ENCODE results near the gene KCND3. TPM values are rescaled to one million over a fixed set of nuclear protein-coding genes. Genes with fewer than 3 reads are reported as not detected.

Gene KCND3
- polyA plus RNA-seq, 1 donor (not counting 4 experiments of a cell fraction or from before 2014, with no cell fraction given): 0.21 TPM

DNA sequence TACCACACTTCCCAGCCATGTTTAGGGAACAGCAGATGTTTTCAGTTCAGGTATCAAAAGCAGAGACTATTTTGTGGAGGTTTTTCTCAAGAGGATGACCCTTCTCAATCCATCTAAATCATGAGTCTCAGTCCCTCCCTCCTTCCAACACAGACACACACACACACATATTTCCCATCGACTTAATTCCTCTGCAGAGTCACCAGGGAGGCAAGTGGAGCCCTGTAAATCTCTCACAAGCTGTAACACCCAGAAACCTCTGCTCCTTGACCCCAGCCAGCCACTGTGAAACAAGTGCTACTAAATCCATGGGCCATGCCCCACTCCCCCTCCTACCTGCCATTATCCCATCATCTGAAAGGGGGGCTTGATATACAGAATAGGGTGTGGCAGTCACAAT lies 10.6 kb upstream of the KCND3 start:
- dilution Hi-C loops (cut with MboI; ENCODE audit: extremely low pct_ligation_motif_present, low sequenced_read_pairs): no loop called here
- peaks cover 16% of the 10 kb centered on the region for H3K27me3 ChIP-seq (ENCODE audit: control insufficient read depth, extremely low read depth, insufficient read depth, low read length)
- no peak for FAIRE-seq

DNA sequence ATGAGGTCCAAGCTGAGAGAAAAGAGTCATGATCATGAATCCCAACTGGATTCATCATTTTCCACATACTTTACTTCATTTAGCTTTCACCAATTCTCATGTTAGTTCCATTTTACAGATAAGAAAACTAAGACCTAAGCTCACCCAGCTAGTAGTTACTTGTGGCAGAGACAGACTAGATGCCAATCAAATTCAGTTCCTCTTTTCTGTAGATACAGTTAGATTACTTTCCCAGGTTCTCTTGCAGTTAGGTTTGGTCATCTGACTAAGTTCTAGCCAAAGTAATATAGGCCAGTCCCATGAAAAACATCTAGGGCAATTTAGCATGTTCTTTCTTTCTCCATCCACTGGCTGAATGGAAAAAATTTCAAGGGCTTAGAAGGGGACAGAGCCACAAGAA lies 8.9 kb upstream of the KCND3 start:
- H3K79me2 ChIP-seq (ENCODE audit: control insufficient read depth, insufficient read depth, low read length): no peaks in the 10 kb centered on the region
- H2AFZ ChIP-seq (ENCODE audit: control insufficient read depth, low read length): no peak overlapping the region
- DNase-seq (ENCODE audit: low read depth, low spot score) (no peak), FAIRE-seq (no peak)
- no peak overlapping the region for H3K4me3 ChIP-seq (ENCODE audit: control insufficient read depth in 2 of 3, extremely low read depth in 1 of 3, insufficient read depth in 2 of 3, low read depth in 1 of 3, low read length in 3 of 3)
- H3K36me3 ChIP-seq (ENCODE audit: control insufficient read depth in 2 of 2, extremely low read depth in 1 of 2, insufficient read depth in 2 of 2, low read length in 2 of 2): no peaks in the 10 kb centered on the region
- H3K27me3 ChIP-seq (ENCODE audit: control insufficient read depth, extremely low read depth, insufficient read depth, low read length): peaks cover 19% of the 10 kb centered on the region
- dilution Hi-C loops (cut with MboI; ENCODE audit: extremely low pct_ligation_motif_present, low sequenced_read_pairs): no loop called here
- no peak overlapping the region for H3K27ac ChIP-seq (ENCODE audit: control insufficient read depth, insufficient read depth, low read length)
- no peak for TF ChIP-seq EZH2 (IDR thresholded peaks at IDR 0.05; ENCODE audit: low read length)
- TF ChIP-seq, protein P1, sequence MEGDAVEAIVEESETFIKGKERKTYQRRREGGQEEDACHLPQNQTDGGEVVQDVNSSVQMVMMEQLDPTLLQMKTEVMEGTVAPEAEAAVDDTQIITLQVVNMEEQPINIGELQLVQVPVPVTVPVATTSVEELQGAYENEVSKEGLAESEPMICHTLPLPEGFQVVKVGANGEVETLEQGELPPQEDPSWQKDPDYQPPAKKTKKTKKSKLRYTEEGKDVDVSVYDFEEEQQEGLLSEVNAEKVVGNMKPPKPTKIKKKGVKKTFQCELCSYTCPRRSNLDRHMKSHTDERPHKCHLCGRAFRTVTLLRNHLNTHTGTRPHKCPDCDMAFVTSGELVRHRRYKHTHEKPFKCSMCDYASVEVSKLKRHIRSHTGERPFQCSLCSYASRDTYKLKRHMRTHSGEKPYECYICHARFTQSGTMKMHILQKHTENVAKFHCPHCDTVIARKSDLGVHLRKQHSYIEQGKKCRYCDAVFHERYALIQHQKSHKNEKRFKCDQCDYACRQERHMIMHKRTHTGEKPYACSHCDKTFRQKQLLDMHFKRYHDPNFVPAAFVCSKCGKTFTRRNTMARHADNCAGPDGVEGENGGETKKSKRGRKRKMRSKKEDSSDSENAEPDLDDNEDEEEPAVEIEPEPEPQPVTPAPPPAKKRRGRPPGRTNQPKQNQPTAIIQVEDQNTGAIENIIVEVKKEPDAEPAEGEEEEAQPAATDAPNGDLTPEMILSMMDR (optimal IDR thresholded peaks at IDR 0.05 in 1 of 3, IDR thresholded peaks at IDR 0.05 in 1 of 3, conservative IDR thresholded peaks at IDR 0.05 in 1 of 3; ENCODE audit: extremely low read depth in 1 of 3, insufficient read depth in 2 of 3, low read length in 3 of 3): no peak
- no peaks in the 10 kb centered on the region for H3K9me3 ChIP-seq (ENCODE audit: control insufficient read depth, low read depth, low read length)
- no peaks in the 10 kb centered on the region for H3K4me1 ChIP-seq (ENCODE audit: control insufficient read depth, extremely low read depth, insufficient read depth, low read length)
- no peak overlapping the region for H3K9ac ChIP-seq (ENCODE audit: control insufficient read depth, extremely low read depth, insufficient read depth, low read length)
- H4K20me1 ChIP-seq (ENCODE audit: control insufficient read depth, extremely low read depth, insufficient read depth, low read length): no peaks in the 10 kb centered on the region
- H3K9me1 ChIP-seq (ENCODE audit: control insufficient read depth, extremely low read depth, insufficient read depth, low read length): no peaks in the 10 kb centered on the region
- no peak overlapping the region for H3K4me2 ChIP-seq (ENCODE audit: control insufficient read depth, extremely low read depth, insufficient read depth, low read depth, low read length)

More for the DNA sequence above, 10.6 kb upstream of the KCND3 start:
- Histone ChIP-seq H3K4me1 (ENCODE audit: control insufficient read depth, extremely low read depth, insufficient read depth, low read length) (no peaks in the 10 kb centered on the region), H3K79me2 (ENCODE audit: control insufficient read depth, insufficient read depth, low read length) (no peaks in the 10 kb centered on the region), H2AFZ (ENCODE audit: control insufficient read depth, low read length) (no peak overlapping the region), H3K9me3 (ENCODE audit: control insufficient read depth, low read depth, low read length) (no peaks in the 10 kb centered on the region), H3K9me1 (ENCODE audit: control insufficient read depth, extremely low read depth, insufficient read depth, low read length) (no peaks in the 10 kb centered on the region), H4K20me1 (ENCODE audit: control insufficient read depth, extremely low read depth, insufficient read depth, low read length) (no peaks in the 10 kb centered on the region), H3K4me3 (ENCODE audit: control insufficient read depth in 2 of 3, extremely low read depth in 1 of 3, insufficient read depth in 2 of 3, low read depth in 1 of 3, low read length in 3 of 3) (no peak overlapping the region), H3K4me2 (ENCODE audit: control insufficient read depth, extremely low read depth, insufficient read depth, low read depth, low read length) (no peak overlapping the region), H3K27ac (ENCODE audit: control insufficient read depth, insufficient read depth, low read length) (no peak overlapping the region), H3K9ac (ENCODE audit: control insufficient read depth, extremely low read depth, insufficient read depth, low read length) (no peak overlapping the region), H3K36me3 (ENCODE audit: control insufficient read depth in 2 of 2, extremely low read depth in 1 of 2, insufficient read depth in 2 of 2, low read length in 2 of 2) (no peaks in the 10 kb centered on the region)
- TF ChIP-seq EZH2 (IDR thresholded peaks at IDR 0.05; ENCODE audit: low read length): no peak
- TF ChIP-seq, protein P1 (optimal IDR thresholded peaks at IDR 0.05 in 1 of 3, IDR thresholded peaks at IDR 0.05 in 1 of 3, conservative IDR thresholded peaks at IDR 0.05 in 1 of 3; ENCODE audit: extremely low read depth in 1 of 3, insufficient read depth in 2 of 3, low read length in 3 of 3): no peak
- DNase-seq (ENCODE audit: low read depth, low spot score): no peak

All from keratinocyte (primary cell).